ENCODE data around the gene AADACL4. TPM values are rescaled to one million over a fixed set of nuclear protein-coding genes. Genes with fewer than 3 reads are reported as not detected.
"Not testable (repeated sequence)": the region's sequence is repeated elsewhere in the genome, so short reads cannot be mapped to it uniquely, and the experiment has no call there.

AADACL4 gene
- total RNA-seq, 1 experiment from 2014 or later = not detected

GRCh38 chr1:12676122-12676521, 32.2 kb downstream of the AADACL4 start:
- DNase-seq (ENCODE audit: low read depth, low spot score); in situ Hi-C loops (cut with HindIII; ENCODE audit: low pct_unique_long_range_greater_than_20kb, low sequenced_read_pairs): not testable (repeated sequence)

GRCh38 chr1:12677565-12677964, 33.7 kb downstream of the AADACL4 start:
- DNase-seq (ENCODE audit: low read depth, low spot score) = no peak
- in situ Hi-C loops (cut with HindIII; ENCODE audit: low pct_unique_long_range_greater_than_20kb, low sequenced_read_pairs) = no loop called here

GRCh38 chr1:12678350-12678749, 34.5 kb downstream of the AADACL4 start:
- in situ Hi-C loops (cut with HindIII; ENCODE audit: low pct_unique_long_range_greater_than_20kb, low sequenced_read_pairs) = no loop called here
- peak; percentile 6 for DNase-seq (ENCODE audit: low read depth, low spot score)

GRCh38 chr1:12678820-12679219, 34.9 kb downstream of the AADACL4 start:
- in situ Hi-C loops (cut with HindIII; ENCODE audit: low pct_unique_long_range_greater_than_20kb, low sequenced_read_pairs) = no loop called here
- DNase-seq (ENCODE audit: low read depth, low spot score) = no peak

- in situ Hi-C loops (cut with HindIII; ENCODE audit: low pct_unique_long_range_greater_than_20kb, low sequenced_read_pairs) = no loop called here
- DNase-seq (ENCODE audit: low read depth, low spot score) = peak; percentile 72
Measured at GRCh38 chr1:12690156-12690555, 46.3 kb downstream of the AADACL4 start.

- in situ Hi-C loops (cut with HindIII; ENCODE audit: low pct_unique_long_range_greater_than_20kb, low sequenced_read_pairs) = no loop called here
- DNase-seq (ENCODE audit: low read depth, low spot score) = no peak
Measured at GRCh38 chr1:12692967-12693782, 49.3 kb downstream of the AADACL4 start.

- no peak for DNase-seq (ENCODE audit: low read depth, low spot score)
- in situ Hi-C loops (cut with HindIII; ENCODE audit: low pct_unique_long_range_greater_than_20kb, low sequenced_read_pairs) = no loop called here
Measured at GRCh38 chr1:12696658-12697057, 52.8 kb downstream of the AADACL4 start.

- DNase-seq (ENCODE audit: low read depth, low spot score) = no peak
- in situ Hi-C loops (cut with HindIII; ENCODE audit: low pct_unique_long_range_greater_than_20kb, low sequenced_read_pairs) = no loop called here
Measured at GRCh38 chr1:12697397-12697796, 53.5 kb downstream of the AADACL4 start.

GRCh38 chr1:12703821-12704451, 60.1 kb downstream of the AADACL4 start:
- DNase-seq (ENCODE audit: low read depth, low spot score) = no peak
- in situ Hi-C loops (cut with HindIII; ENCODE audit: low pct_unique_long_range_greater_than_20kb, low sequenced_read_pairs) = no loop called here

GRCh38 chr1:12706061-12706460, 62.2 kb downstream of the AADACL4 start:
- in situ Hi-C loops (cut with HindIII; ENCODE audit: low pct_unique_long_range_greater_than_20kb, low sequenced_read_pairs) = no loop called here

GRCh38 chr1:12708396-12709090, 64.7 kb downstream of the AADACL4 start:
- in situ Hi-C loops (cut with HindIII; ENCODE audit: low pct_unique_long_range_greater_than_20kb, low sequenced_read_pairs) = no loop called here
- DNase-seq (ENCODE audit: low read depth, low spot score) = no peak

More at GRCh38 chr1:12706061-12706460, 62.2 kb downstream of the AADACL4 start:
- no peak for DNase-seq (ENCODE audit: low read depth, low spot score)

GRCh38 chr1:12709091-12709491, 65.2 kb downstream of the AADACL4 start:
- in situ Hi-C loops (cut with HindIII; ENCODE audit: low pct_unique_long_range_greater_than_20kb, low sequenced_read_pairs) = no loop called here

GRCh38 chr1:12709696-12710095, 65.8 kb downstream of the AADACL4 start:
- in situ Hi-C loops (cut with HindIII; ENCODE audit: low pct_unique_long_range_greater_than_20kb, low sequenced_read_pairs) = no loop called here
- DNase-seq (ENCODE audit: low read depth, low spot score) = no peak

More at GRCh38 chr1:12709091-12709491, 65.2 kb downstream of the AADACL4 start:
- no peak for DNase-seq (ENCODE audit: low read depth, low spot score)

- in situ Hi-C loops (cut with HindIII; ENCODE audit: low pct_unique_long_range_greater_than_20kb, low sequenced_read_pairs) = no loop called here
- no peak for DNase-seq (ENCODE audit: low read depth, low spot score)
Measured at GRCh38 chr1:12711536-12711935, 67.7 kb downstream of the AADACL4 start.

GRCh38 chr1:12712076-12712475, 68.2 kb downstream of the AADACL4 start:
- DNase-seq (ENCODE audit: low read depth, low spot score) = no peak
- in situ Hi-C loops (cut with HindIII; ENCODE audit: low pct_unique_long_range_greater_than_20kb, low sequenced_read_pairs) = no loop called here

- in situ Hi-C loops (cut with HindIII; ENCODE audit: low pct_unique_long_range_greater_than_20kb, low sequenced_read_pairs) = no loop called here
- DNase-seq (ENCODE audit: low read depth, low spot score) = no peak
Measured at GRCh38 chr1:12712929-12713328, 69.0 kb downstream of the AADACL4 start.

GRCh38 chr1:12713651-12714050, 69.8 kb downstream of the AADACL4 start:
- in situ Hi-C loops (cut with HindIII; ENCODE audit: low pct_unique_long_range_greater_than_20kb, low sequenced_read_pairs); DNase-seq (ENCODE audit: low read depth, low spot score): not testable (repeated sequence)

- no peak for DNase-seq (ENCODE audit: low read depth, low spot score)
- in situ Hi-C loops (cut with HindIII; ENCODE audit: low pct_unique_long_range_greater_than_20kb, low sequenced_read_pairs) = no loop called here
Measured at GRCh38 chr1:12714710-12715475, 71.0 kb downstream of the AADACL4 start.

All from SK-MEL-5 (cell line).